GM19395 (cell line): ENCODE data around the gene CDH26.

Experiments used
- ATAC-seq: cut with Tn5 transposase; IDR thresholded peaks from one replicate; pipeline ENCODE4 v1.9.1; 2021; ENCODE audit warnings: mild to moderate bottlenecking, moderate library complexity; ENCODE audit not compliant: unreplicated experiment

CDH26 gene

DNA sequence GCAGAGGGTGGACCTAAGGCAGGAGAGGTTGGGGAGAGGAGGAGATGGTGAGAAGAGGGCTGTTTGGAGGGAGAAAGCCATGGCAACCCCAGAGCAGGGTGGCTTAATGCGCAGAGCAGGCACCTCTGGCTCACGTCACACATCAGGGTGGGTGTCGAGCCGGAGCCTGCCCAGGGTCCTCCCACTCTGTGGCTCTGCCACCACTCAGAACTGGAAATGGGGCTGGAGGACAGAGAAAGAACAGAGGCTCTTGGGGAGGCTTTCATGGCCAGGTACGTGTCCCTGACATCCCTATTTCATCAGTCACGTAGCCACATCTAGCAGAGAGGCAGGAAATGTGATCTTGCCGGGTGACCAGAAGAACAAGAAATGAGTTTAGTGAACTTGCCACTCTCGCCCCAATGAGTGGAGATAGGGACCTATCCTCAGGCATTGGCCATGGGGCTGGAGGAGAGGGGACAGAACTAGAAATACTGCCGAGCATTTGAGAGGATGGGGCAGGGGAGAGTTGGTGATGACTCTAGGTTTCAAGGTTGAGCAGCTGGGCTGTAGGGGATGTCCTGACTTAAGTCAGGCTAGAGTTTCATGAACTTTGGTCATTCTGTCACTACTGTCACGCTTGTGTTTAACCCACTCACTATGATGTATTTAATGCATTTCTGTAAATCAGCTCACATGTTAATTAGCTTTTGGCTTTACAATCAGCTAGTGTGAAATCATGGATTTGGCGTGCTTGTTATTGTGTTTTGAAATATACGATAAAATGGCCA is 52.7 kb downstream of the CDH26 start:
- ATAC-seq = no peak

- no peak for ATAC-seq
These were observed 53.6 kb downstream of the CDH26 start for GRCh38 chr20:60011512-60012507.

- ATAC-seq = no peak
These were observed 55.3 kb downstream of the CDH26 start for GRCh38 chr20:60013296-60014139.

DNA sequence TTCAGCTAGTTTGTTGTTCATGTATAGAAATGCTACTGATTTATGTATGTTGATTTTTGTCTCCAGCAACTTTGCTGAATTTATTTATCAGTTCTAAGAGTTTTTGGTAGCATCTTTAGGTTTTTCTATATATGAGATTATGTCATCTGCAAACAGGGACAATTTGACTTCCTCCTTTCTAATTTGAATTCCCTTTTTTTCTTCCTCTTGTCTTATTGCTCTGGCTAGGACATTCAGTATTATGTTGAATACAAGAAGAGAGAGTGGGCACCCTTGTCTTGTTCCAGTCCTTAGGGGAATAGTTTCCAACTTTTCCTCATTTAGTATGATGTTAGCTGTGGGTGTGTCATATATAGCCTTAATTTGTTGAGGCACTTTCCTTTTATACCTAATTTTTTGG is 58.2 kb downstream of the CDH26 start:
- no peak for ATAC-seq

GRCh38 chr20:60020251-60020650 is 62.0 kb downstream of the CDH26 start:
- ATAC-seq = no peak

DNA sequence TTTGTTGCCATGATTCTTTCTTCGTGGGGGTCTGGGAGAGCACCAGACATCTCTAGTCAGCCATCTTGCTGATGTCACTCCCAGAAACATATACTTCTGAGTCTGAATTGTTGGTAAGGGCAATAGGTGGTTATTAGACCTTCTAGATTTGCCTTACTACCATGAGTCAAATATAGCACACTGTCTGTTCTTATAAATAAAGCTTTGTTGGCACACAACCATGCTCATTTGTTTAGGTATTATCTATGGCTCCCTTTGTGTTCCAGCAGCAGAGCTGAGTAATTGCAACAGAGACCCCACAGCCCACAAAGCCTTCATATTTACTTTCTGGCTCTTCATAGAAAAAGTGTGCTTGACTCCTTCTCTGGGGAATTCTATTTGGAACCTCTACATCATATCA is 62.9 kb downstream of the CDH26 start:
- no peak for ATAC-seq

- no peak for ATAC-seq
These were observed 64.6 kb downstream of the CDH26 start for GRCh38 chr20:60022849-60023248.

DNA sequence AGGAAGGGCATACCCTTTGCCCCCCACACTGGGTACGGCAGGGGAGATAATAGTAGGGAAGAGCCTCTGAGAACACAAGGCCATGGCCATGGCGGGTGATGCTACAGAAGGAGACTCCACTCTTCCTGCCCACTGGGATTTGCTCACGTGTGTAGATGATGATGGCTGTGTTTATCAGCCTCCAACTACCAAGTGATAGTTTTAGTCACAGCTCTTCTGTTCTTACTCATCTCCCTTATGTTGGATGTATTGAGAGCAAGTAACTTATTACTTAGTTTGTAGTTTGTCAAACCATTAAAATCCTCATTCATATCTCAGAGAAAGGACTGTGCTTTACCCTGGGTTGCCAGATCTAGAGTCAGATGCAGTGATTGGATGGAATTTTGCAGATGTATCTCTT is 66.0 kb downstream of the CDH26 start:
- no peak for ATAC-seq

DNA sequence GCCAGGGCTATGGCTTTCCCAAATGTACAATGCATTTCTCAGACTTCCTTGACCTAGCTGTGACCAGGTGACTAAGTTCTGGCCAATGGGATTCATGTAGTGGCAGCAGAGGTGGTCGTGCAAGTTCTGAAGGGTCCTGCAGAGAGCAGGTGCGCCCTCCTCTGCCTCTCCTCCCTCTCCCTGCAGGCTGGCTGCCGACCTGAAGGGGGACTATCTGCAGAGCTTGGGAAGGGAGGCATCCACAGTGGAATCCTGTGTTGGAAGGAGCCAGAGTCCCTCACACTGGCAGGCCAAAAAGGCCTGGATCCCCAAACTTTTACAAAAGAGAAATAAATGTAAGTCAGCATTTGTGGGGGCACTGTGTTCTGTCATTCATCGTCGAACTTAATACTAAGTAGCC is 66.6 kb downstream of the CDH26 start:
- no peak for ATAC-seq

- ATAC-seq = no peak
These were observed 67.8 kb downstream of the CDH26 start for GRCh38 chr20:60026010-60026409.

DNA sequence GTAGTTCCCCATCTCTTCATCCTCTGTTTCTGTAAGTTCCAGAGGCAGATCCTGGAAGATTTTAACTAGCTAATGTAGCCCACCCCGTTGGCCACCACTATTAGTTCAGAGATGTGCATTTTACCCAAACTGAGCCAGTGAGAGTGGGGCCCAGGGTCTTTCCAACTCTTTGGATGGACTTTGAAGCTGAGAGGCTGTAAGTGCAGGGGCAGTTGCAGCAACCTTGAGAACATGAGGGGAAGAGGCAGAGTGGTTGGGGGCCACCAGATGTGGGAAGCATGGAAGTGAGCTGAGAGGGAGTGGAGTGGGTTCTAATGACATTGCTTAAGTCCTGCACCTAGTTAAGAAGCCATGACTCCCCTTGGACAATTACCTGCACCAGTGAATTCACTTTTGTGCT is 72.2 kb downstream of the CDH26 start:
- ATAC-seq = no peak

- ATAC-seq = no peak
These were observed 72.9 kb downstream of the CDH26 start for GRCh38 chr20:60031107-60031506.

DNA sequence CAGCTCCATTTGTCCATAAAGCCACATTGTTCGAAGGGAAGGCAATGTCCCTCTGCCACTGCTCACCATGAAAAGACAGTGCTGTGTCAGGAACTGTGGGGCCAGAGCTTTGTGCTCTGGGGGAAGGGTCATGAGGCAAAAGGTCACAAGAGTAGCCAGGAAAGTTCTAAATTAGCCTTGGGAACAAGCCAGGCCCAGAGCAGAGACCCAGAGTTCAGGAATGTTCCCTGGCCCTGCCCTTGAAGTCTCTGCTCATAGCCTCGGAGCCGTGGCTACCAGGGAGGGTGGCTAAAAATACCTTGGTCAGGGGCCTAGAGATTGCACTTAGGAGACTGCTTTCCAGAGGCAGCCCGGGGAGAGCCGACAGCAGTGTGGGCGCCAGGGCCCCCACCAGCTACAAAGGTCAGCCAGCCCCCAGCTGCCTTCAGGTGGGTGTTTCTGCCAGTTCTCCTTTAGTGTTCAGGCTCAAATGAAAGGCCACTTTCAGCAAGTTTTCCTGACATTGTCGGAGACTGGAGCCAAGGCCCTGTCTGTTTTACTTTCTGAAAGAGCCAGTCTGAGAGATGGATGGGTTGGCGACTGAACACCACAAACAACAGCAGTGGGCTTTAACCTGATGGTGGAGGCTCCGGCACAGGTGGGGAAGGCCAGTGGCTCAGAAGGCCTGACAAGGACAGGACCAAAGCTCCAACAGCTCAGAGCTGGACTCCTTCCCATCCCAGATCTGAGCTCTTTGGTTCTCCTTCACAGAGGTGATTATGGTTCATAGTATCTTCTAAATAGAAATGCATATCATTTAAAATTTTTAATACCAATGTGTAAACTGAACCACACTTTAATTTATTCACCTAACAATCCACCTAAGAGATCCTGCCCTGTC is 76.2 kb downstream of the CDH26 start:
- no peak for ATAC-seq

- ATAC-seq = no peak
These were observed 77.3 kb downstream of the CDH26 start for GRCh38 chr20:60035486-60035885.

DNA sequence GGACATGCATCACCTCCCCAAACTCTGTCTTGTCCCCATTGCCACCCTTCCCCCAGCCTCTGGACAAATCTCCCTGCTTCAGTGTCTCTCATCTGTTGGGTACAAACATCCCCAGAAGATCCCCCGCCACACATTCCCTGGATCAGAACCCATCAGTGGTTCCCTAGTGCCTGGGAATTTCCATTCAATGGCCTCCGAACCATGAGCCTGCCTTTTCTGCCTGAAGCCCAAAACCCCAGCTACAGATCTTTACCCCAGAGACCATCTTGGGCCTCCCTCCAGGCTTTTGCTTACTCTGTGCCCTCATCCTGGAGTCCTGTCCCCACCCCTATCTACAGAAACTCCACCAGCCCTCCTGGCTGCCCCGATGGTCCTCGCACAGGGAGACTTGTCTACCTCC is 78.1 kb downstream of the CDH26 start:
- ATAC-seq = no peak

GRCh38 chr20:60036746-60037499 is 78.7 kb downstream of the CDH26 start:
- no peak for ATAC-seq

GRCh38 chr20:60038400-60039008 is 80.3 kb downstream of the CDH26 start:
- no peak for ATAC-seq

DNA sequence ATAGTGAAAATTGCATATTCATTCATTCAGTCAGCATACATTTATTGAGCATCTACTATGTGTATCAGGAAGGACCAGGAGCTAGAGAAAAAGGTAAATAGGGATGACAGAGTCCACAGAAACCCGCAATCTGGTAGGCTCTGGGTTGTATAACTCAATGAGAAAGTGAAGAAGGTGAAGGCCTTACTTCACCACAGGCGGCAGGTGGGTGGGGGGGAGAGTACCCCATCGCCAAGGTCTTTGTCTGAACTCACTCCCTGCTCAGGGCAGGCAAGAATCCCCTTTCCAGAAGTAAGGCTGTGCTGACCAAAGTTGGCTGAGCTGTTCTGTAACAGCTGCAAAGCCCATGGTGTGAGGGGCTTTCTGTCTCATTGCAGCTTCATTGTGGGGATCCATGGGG is 81.3 kb downstream of the CDH26 start:
- ATAC-seq = no peak
